Measurements from ENCODE around the gene TAOK3. TPM values are rescaled to one million over a fixed set of nuclear protein-coding genes. Genes with fewer than 3 reads are reported as not detected.

Gene TAOK3
- total and polyA plus RNA-seq, 2 of the 8 experiments (the other 6 are each of a cell fraction or from before 2014, with no cell fraction given), result 5.2 to 9.3 TPM

- no peak for TF ChIP-seq BRCA1 (IDR thresholded peaks at IDR 0.05; ENCODE audit: low read depth, low read length)
- no peak for TF ChIP-seq SRF (IDR thresholded peaks at IDR 0.05; ENCODE audit: low read depth, low read length)
- no peak for TF ChIP-seq ATF3 (IDR thresholded peaks at IDR 0.05; ENCODE audit: insufficient read depth, low read depth, low read length)
Measured at GRCh38 chr12:118274066-118274465, 98.6 kb downstream of the TAOK3 start (continued).
